HG02938 (cell line): Measurements from ENCODE around the gene MYO3B.

Experiments
- ATAC-seq: cut with Tn5 transposase; IDR thresholded peaks from one replicate; pipeline ENCODE4 v1.9.1; 2021; ENCODE audit warnings: mild to moderate bottlenecking, moderate library complexity; ENCODE audit not compliant: unreplicated experiment

The MYO3B gene

GRCh38 chr2:170235860-170236679 is 58.1 kb downstream of the MYO3B start:
- no peak for ATAC-seq

DNA sequence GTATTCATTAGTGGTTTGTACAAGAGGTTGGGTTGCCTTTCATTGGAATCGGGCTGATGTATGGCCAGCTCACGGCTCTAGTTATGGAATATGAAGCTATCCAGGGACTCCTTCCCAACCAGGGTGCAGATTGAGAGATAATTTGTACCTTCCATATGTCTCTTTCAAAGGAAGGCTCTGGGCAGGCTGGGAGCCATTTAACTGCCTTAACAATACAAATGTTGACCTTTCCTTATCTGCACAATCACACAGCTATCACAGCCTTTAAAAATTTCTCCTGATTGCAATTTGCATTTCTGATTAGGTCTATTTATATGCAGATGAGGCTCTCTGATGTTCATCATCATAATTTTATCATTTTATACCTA is 58.7 kb downstream of the MYO3B start:
- ATAC-seq, result no peak

GRCh38 chr2:170237572-170238120 is 59.7 kb downstream of the MYO3B start:
- no peak for ATAC-seq

- ATAC-seq, result no peak
Measured at GRCh38 chr2:170238776-170239175, 60.8 kb downstream of the MYO3B start.

DNA sequence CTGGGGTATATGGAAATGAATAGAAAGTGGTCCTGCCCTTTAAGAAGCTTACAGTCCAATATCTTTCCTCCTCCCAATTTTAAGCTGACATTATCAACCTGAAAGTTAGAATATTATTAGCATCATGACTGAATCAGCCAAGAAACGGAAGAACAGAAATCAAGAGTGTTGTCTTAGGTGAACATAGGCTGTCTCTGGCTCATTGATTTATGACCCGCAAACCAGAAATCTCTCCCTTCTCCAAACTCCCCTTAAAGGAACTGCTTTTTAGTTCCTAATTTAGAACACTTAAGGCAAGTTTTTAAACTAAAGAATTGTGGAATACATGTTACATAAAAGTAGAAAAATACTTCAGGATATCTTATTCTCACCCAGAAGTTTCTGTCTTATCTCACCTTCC is 62.7 kb downstream of the MYO3B start:
- ATAC-seq, result no peak

- no peak for ATAC-seq
Measured at GRCh38 chr2:170241756-170242155, 63.8 kb downstream of the MYO3B start.

DNA sequence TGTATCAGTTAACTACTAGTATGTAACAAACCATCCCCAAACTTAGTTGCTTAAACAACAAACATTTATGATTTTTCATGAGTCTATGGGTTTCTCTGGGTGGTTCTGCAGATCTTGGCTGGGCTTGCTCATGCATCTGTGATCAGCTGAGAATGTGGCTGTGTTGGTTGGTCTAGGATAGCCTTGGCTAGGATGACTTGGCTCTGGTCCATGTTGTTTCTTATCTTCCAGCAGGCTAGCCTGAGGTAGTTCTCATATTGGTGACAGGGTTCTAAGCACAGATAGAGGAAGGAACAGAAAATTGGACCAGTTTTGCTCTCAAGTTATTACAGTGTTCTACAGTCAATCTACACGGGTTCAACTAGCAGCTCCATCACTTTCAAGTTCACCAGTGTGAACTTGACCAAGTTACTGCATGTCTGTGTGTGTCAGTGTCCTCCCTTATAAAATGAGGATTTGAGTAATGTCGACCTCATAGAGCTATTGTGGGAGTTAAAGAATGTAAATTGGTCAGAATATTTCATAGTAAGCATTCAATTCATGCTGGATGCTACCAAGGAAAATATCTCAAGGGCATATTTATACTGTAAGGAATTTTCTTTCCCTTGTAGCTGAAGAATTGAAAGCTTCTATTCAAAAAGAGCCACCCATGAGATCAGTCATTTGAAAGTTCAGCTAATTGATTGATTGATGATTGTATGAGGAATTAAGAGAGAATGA is 65.3 kb downstream of the MYO3B start:
- no peak for ATAC-seq

DNA sequence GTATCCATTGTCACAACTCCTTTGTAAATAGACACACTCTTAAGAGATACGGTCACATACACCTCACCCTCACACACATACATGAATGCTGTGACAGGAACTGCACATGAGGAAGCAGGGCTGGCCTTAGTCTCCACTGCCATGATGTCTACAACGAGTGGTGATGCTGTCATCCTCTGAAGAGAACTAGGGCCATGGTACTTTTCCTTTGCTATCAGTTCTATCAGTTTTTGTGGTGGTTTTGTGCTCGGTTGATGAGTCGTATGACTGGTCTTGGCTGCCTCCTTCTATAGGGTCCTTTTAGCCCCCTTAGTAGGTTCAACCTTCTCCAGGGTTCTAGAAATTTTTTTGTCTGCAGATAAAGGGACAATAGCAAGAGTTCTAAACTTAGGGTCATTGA is 66.0 kb downstream of the MYO3B start:
- ATAC-seq, result no peak

DNA sequence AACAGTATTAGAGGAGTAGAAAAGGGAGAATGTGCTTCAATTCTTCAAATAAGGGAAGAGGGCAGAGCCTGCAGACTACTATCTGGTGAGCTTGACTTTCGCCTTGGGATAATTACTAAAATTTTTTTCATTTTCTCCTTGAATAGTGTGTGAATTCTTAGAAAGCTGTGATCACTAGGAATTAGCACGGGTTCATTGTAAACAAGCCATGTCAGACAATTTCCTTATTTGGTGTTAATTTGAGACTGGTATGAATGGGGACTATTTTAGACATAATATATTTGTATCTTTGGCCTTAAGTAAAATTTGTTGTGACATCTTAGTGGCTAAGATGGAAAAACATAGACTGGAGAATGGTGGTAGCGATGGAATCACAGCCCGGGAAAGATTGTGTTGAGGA is 66.6 kb downstream of the MYO3B start:
- no peak for ATAC-seq

DNA sequence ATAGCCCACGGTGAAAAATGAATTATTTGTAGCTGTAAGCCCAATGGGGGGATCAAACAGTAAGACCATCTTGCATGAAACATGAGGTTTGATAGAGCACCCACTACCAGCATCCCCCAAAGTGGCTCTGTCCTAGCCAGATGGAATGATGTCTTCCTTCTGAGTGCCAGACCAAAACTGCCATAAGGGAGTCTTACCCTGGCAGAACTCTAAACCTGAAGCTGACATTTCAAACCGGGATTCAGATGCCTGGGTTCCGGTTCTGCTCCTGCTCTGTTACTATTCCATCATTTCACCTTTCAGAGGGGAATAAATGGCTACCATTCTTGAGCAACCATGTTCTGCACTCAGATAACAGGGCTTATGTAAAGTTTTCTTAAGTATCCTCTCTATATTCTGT is 67.4 kb downstream of the MYO3B start:
- no peak for ATAC-seq

DNA sequence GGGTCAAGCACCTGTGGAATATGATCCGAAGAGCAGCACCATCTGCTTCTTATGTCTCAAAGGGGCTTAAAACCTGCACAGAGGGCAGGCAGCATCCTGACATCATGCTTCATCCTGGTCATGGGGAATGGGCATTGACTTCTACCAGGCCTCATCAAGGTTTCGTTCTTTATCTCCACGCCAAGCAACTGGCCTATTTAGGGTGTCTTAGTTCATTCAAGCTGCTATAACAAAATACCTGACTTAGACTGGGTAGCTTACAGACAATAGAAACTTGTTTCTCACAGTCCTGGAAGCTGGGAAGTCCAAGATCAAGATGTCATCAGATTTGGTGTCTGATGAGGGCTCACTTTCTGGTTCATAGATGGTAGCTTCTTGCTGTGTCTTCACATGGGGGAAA is 69.4 kb downstream of the MYO3B start:
- ATAC-seq, result no peak

DNA sequence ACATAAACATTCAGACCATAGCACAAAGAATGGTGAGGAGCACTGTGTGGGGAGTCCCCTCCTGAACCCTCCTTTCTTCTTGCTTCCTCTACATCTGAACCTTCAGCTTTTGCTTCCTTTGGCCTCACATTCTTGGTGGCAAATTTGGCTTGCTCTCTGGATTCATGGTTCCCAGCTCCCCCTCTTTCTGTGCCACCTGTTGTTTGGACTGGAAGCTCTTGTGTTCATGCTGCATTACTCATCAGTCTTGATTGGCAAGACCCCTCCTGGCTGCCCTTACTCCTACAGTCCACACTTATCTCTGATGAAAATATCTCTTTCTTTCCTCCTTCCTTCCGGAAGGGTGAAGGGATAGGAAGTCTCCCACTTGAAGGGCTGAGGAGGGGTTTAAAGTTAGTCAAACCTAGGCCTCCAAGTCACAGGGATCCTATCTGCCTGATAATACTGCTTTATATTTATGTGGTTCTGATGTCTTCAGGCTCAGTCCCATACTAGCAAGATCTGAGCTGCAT is 70.0 kb downstream of the MYO3B start:
- ATAC-seq, result no peak

DNA sequence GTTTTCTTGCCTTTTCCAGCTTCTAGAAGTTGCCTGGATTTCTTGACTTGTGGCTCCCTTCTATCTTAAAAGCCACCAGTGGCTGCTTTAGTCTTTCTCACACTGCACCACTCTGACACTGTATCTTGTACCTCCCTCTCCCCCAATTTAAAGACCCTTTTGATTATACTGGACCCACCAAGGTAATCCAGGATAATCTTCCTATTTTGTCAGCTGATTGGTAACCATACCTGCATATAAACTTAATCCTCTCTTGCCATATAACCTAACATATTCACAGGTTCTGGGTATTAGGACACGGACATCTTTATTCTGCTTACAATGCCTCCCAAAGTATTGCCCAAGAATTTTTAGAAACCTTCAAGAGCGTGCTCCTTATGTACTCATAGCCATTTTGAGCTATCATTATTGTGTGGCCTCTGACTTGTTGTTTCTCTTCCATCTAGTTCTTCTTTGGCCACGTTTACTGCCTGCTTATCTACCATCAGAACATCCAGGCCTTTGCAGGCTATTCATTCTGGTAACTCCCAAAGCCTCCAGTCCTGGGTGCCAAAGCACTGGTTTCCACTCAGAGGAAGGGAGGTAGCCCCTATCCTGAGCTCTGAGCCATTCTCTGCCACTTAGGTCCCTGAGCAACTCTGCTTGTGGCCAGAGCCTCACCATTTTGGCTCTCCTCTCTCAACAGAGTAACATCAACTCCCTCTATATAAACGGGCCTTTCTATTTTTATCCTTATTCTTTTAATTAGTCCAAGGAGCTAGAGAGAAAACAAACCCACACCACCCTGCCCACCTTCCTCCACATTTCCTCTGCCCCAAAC is 70.8 kb downstream of the MYO3B start:
- no peak for ATAC-seq

- ATAC-seq, result no peak
Measured at GRCh38 chr2:170249761-170250160, 71.8 kb downstream of the MYO3B start.

- ATAC-seq, result no peak
Measured at GRCh38 chr2:170250584-170250983, 72.6 kb downstream of the MYO3B start.

- no peak for ATAC-seq
Measured at GRCh38 chr2:170252414-170252813, 74.5 kb downstream of the MYO3B start.

- no peak for ATAC-seq
Measured at GRCh38 chr2:170253721-170254230, 75.8 kb downstream of the MYO3B start.

DNA sequence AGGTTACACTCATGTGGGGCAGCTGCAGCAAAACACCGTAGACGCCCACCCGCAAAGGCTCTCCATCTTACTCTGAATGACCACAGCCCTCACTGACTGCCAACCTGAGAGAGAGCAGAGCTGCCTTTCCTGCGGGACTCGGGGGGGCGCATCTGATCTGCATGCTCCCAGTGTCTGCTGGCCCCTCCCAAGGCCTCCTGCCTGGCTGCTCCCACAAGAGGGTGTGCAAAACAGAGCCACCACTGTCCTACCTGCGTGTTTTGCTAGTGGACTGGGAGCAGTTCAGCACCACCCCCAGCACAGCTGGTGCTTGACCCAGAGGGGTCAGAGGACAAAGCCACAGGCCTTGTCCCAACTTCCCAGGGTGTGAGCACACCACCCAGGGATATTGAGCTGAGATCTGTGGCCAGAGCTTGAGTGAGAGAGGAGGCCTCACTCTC is 76.4 kb downstream of the MYO3B start:
- ATAC-seq, result no peak

GRCh38 chr2:170255137-170255536 is 77.2 kb downstream of the MYO3B start:
- no peak for ATAC-seq

GRCh38 chr2:170255971-170256370 is 78.0 kb downstream of the MYO3B start:
- ATAC-seq, result no peak

- ATAC-seq, result no peak
Measured at GRCh38 chr2:170258382-170258781, 80.4 kb downstream of the MYO3B start.
